Esophagus (tissue), 2 donors: ENCODE results near the gene CAP2. TPM values are rescaled to one million over a fixed set of nuclear protein-coding genes. Genes with fewer than 3 reads are reported as not detected.
"Not testable (repeated sequence)": the region's sequence is repeated elsewhere in the genome, so short reads cannot be mapped to it uniquely, and the experiment has no call there.

ENCODE experiments used
- H3K27ac ChIP-seq, 2 donors: one replicate each; pipeline ENCODE4 v1.5.1; 2013; ENCODE audit warnings: low read depth in 2 of 2, mild to moderate bottlenecking in 2 of 2, inconsistent platforms in 1 of 2, low read length in 1 of 2, moderate library complexity in 1 of 2
- H3K27me3 ChIP-seq, 2 donors: one replicate each; pipeline ENCODE4 v1.6.1; 2013; ENCODE audit warnings: low read length in 2 of 2, control low read depth in 1 of 2, mild to moderate bottlenecking in 1 of 2; ENCODE audit not compliant: insufficient read depth in 2 of 2, control insufficient read depth in 1 of 2
- H3K36me3 ChIP-seq, 2 donors: one replicate each; pipeline ENCODE4 v1.6.1; 2013; ENCODE audit warnings: low read length in 1 of 2; ENCODE audit not compliant: control insufficient read depth in 2 of 2, insufficient read depth in 2 of 2
- H3K4me1 ChIP-seq, 2 donors: one replicate each; pipeline ENCODE4 v1.6.1; 2013; ENCODE audit warnings: low read length in 1 of 2; ENCODE audit not compliant: control insufficient read depth in 2 of 2, insufficient read depth in 2 of 2
- H3K4me3 ChIP-seq, 2 donors: one replicate each; pipeline ENCODE4 v1.5.1; 2013; ENCODE audit warnings: low read length in 2 of 2, mild to moderate bottlenecking in 2 of 2, low read depth in 1 of 2, moderate library complexity in 1 of 2
- H3K9me3 ChIP-seq, 2 donors: one replicate each; pipeline ENCODE4 v1.6.1; 2013; ENCODE audit warnings: mild to moderate bottlenecking in 2 of 2, low read depth in 1 of 2, low read length in 1 of 2, moderate library complexity in 1 of 2; ENCODE audit not compliant: control insufficient read depth in 2 of 2, insufficient read depth in 1 of 2
- WGBS, 2 donors: extraction: QIAGEN DNeasy Blood & Tissue Kit; methylation state at CpG; one replicate each; pipeline ENCODE4 v1.1.7; 2013; 5-methylcytosine and 5-hydroxymethylcytosine counted together
- polyA plus RNA-seq, 2 donors: library from polyadenylated mRNA; stranded (reverse); fragments of 200-250 nt; gene quantifications; one replicate each; pipeline ENCODE4 v1.2.3, GENCODE V29; 2013
- donor health status: healthy with polysubstance abuse.
- donor health status: Bipolar disorder and iron deficiency.

Gene CAP2
- polyA plus RNA-seq, 2 donors = 4.8 to 5.7 TPM

GRCh38 chr6:17393892-17394631, 667 bp downstream of the CAP2 start:
- Histone ChIP-seq H3K9me3 (no peaks in the 10 kb centered on the region), H3K27ac (peak overlapping the region; percentile 83 to 85), H3K36me3 (no peaks in the 10 kb centered on the region), H3K27me3 (peaks cover 0 to 3% of the 10 kb centered on the region in 2 donors), H3K4me1 (peaks cover 0 to 3% of the 10 kb centered on the region in 2 donors), H3K4me3 (peak overlapping the region; percentile 58 to 86)
- 2 to 3% methylated on average over 22 to 55 of the region's 55 CpGs for WGBS, 2 donors

GRCh38 chr6:17395112-17395511, 1.7 kb downstream of the CAP2 start:
- no peaks in the 10 kb centered on the region for H3K4me1 ChIP-seq
- H3K4me3 ChIP-seq = no peak overlapping the region
- H3K27me3 ChIP-seq = peaks cover 0 to 3% of the 10 kb centered on the region in 2 donors
- no peak overlapping the region for H3K27ac ChIP-seq
- H3K9me3 ChIP-seq = no peaks in the 10 kb centered on the region
- WGBS, 2 donors = 47 to 54% methylated on average over 1 of the region's 1 CpG
- H3K36me3 ChIP-seq = no peaks in the 10 kb centered on the region

GRCh38 chr6:17396256-17396655, 2.9 kb downstream of the CAP2 start:
- Histone ChIP-seq H3K4me3 (no peak overlapping the region), H3K9me3 (no peaks in the 10 kb centered on the region), H3K27me3 (peaks cover 0 to 3% of the 10 kb centered on the region in 2 donors), H3K36me3 (no peaks in the 10 kb centered on the region), H3K4me1 (no peaks in the 10 kb centered on the region), H3K27ac (no peak overlapping the region)
- WGBS, 2 donors = 87 to 94% methylated on average over 3 of the region's 3 CpGs

GRCh38 chr6:17397764-17398194, 4.4 kb downstream of the CAP2 start:
- no peaks in the 10 kb centered on the region for H3K27me3 ChIP-seq
- H3K36me3 ChIP-seq = no peaks in the 10 kb centered on the region
- 60 to 69% methylated on average over 3 of the region's 3 CpGs for WGBS, 2 donors
- H3K27ac ChIP-seq = no peak overlapping the region
- no peaks in the 10 kb centered on the region for H3K9me3 ChIP-seq
- H3K4me3 ChIP-seq = no peak overlapping the region
- no peaks in the 10 kb centered on the region for H3K4me1 ChIP-seq

DNA sequence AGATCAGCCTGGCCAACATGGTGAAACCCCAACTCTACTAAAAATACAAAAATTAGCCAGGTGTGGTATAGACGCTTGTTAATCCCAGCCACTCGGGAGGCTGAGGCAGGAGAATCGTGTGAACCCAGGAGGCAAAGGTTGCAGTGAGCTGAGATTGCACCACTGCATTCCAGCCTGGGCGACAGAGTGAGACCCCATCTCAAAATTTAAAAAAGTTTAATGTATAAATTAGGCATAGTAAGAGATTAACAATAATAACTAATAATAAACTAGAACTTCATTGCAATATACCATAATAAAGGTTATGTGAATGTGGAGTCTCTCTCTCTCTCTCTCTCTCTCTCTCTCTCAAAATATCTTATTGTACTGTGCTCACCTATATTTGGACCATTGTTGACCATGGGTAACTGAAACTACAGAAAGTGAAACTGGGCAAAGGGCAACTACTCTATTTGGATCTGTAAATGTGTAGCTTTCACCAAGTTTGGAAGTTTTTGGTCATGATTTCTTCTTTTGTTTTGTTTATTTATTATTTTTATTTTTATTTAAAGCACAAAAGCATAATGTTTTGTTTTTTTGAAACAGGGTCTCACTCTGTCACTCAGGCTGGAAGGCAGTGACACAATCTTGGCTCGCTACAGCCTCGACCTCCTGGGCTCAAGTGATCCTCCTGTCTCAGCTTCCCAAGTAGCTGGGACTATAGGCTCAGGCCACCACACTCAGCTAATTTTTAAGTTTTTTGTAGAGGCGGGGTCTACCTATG, 12.0 kb downstream of the CAP2 start:
- not testable (repeated sequence) for H3K4me1 ChIP-seq, H3K36me3 ChIP-seq, H3K27me3 ChIP-seq, H3K9me3 ChIP-seq, H3K4me3 ChIP-seq, H3K27ac ChIP-seq
- 87% methylated on average over 7 of the region's 7 CpGs for WGBS, 2 donors

GRCh38 chr6:17405944-17406245, 12.5 kb downstream of the CAP2 start:
- 85 to 87% methylated on average over 8 of the region's 8 CpGs for WGBS, 2 donors

DNA sequence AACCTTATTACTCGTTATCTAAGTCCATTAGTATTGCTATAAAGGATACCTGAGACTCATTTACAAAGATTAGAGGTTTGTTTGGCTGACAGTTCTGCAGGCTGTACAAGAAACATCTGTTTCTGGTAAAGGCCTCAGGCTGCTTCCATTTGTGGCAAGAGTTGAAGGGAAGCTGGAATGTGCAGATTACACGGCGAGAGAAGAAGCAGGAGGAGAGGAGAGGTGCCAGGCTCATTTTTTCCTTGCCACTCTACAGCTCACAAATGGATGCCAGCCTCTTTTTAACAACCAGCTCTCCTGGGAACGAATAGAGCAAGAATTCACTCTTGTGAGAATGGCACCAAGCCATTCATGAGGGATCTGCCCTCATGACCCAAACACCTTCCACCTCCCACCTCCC, 14.7 kb downstream of the CAP2 start:
- Histone ChIP-seq H3K9me3 (no peaks in the 10 kb centered on the region), H3K27me3 (no peaks in the 10 kb centered on the region), H3K27ac (no peak overlapping the region), H3K4me3 (no peak overlapping the region), H3K36me3 (no peaks in the 10 kb centered on the region), H3K4me1 (peaks cover 2 to 3% of the 10 kb centered on the region in 2 donors)
- WGBS, 2 donors = 63 to 79% methylated on average over 4 of the region's 4 CpGs

More at GRCh38 chr6:17405944-17406245, 12.5 kb downstream of the CAP2 start:
- no peaks in the 10 kb centered on the region for H3K36me3 ChIP-seq
- no peaks in the 10 kb centered on the region for H3K9me3 ChIP-seq
- H3K27me3 ChIP-seq = no peaks in the 10 kb centered on the region
- peaks cover 2 to 3% of the 10 kb centered on the region in 2 donors for H3K4me1 ChIP-seq
- no peak overlapping the region for H3K27ac ChIP-seq
- H3K4me3 ChIP-seq = no peak overlapping the region

DNA sequence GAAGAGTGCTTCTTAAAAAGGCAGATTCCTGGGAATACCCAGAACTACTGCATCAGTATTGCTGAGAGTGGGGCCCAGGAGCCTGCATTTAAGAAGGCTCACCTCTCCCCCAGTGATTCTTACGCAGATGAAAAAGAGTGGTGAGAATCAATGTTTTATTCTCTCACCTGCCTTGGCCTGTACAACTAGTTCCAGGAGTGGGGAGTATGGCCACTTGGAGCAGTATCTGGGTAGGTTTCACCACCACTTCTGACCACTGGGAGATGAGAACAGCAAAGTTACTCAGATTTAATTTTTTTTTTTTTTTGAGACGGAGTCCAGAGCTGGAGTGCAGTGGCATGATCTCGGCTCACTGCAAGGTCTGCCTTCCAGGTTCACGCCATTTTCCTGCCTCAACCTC, 16.9 kb downstream of the CAP2 start:
- WGBS, 2 donors = 92 to 100% methylated on average over 4 of the region's 4 CpGs
- Histone ChIP-seq H3K27me3 (no peaks in the 10 kb centered on the region), H3K36me3 (no peaks in the 10 kb centered on the region), H3K9me3 (no peaks in the 10 kb centered on the region), H3K27ac (no peak overlapping the region), H3K4me3 (no peak overlapping the region), H3K4me1 (peaks cover 2 to 3% of the 10 kb centered on the region in 2 donors)

- WGBS, 2 donors = 67 to 71% methylated on average over 5 of the region's 5 CpGs
- Histone ChIP-seq H3K4me1 (peaks cover 0 to 2% of the 10 kb centered on the region in 2 donors), H3K27me3 (no peaks in the 10 kb centered on the region), H3K36me3 (no peaks in the 10 kb centered on the region), H3K9me3 (no peaks in the 10 kb centered on the region), H3K4me3 (no peak overlapping the region), H3K27ac (no peak overlapping the region)
Observed at GRCh38 chr6:17413313-17413750, 19.9 kb downstream of the CAP2 start.
